Measurements from ENCODE around the gene UPK3B.
A peak's percentile ranks its signal among the peaks of the same experiment; 100 is the strongest.
"Not testable (repeated sequence)": the region's sequence is repeated elsewhere in the genome, so short reads cannot be mapped to it uniquely, and the experiment has no call there.

UPK3B gene

GRCh38 chr7:76492139-76492538 is 18.2 kb upstream of the UPK3B start:
- DNase-seq (ENCODE audit: low spot score): not testable (repeated sequence)

- DNase-seq (ENCODE audit: low spot score): not testable (repeated sequence)
Observed at GRCh38 chr7:76495717-76496116, 14.6 kb upstream of the UPK3B start.

GRCh38 chr7:76497918-76498582 is 12.3 kb upstream of the UPK3B start:
- DNase-seq (ENCODE audit: low spot score): not testable (repeated sequence)

- not testable (repeated sequence) for DNase-seq (ENCODE audit: low spot score)
Observed at GRCh38 chr7:76498583-76499200, 11.7 kb upstream of the UPK3B start.

- DNase-seq (ENCODE audit: low spot score): not testable (repeated sequence)
Observed at GRCh38 chr7:76499201-76499923, 11.0 kb upstream of the UPK3B start.

GRCh38 chr7:76499924-76500241 is 10.5 kb upstream of the UPK3B start:
- not testable (repeated sequence) for DNase-seq (ENCODE audit: low spot score)

GRCh38 chr7:76502224-76502623 is 8.1 kb upstream of the UPK3B start:
- DNase-seq (ENCODE audit: low spot score): not testable (repeated sequence)

- DNase-seq (ENCODE audit: low spot score): not testable (repeated sequence)
Observed at GRCh38 chr7:76502836-76503235, 7.5 kb upstream of the UPK3B start.

- DNase-seq (ENCODE audit: low spot score): not testable (repeated sequence)
Observed at GRCh38 chr7:76503244-76503643, 7.1 kb upstream of the UPK3B start.

GRCh38 chr7:76504351-76505167 is 5.8 kb upstream of the UPK3B start:
- not testable (repeated sequence) for DNase-seq (ENCODE audit: low spot score)

- no peak for DNase-seq (ENCODE audit: low spot score)
Observed at GRCh38 chr7:76505168-76506080, 4.9 kb upstream of the UPK3B start.

GRCh38 chr7:76506081-76506440 is 4.3 kb upstream of the UPK3B start:
- no peak for DNase-seq (ENCODE audit: low spot score)

GRCh38 chr7:76506643-76507042 is 3.7 kb upstream of the UPK3B start:
- DNase-seq (ENCODE audit: low spot score): not testable (repeated sequence)

GRCh38 chr7:76507723-76508406 is 2.5 kb upstream of the UPK3B start:
- no peak for DNase-seq (ENCODE audit: low spot score)

- DNase-seq (ENCODE audit: low spot score): not testable (repeated sequence)
Observed at GRCh38 chr7:76511200-76511910, 1.0 kb downstream of the UPK3B start.

GRCh38 chr7:76511911-76512885 is 1.8 kb downstream of the UPK3B start:
- DNase-seq (ENCODE audit: low spot score): not testable (repeated sequence)

- peak; percentile 54 for DNase-seq (ENCODE audit: low spot score)
Observed at GRCh38 chr7:76512941-76513816, 2.8 kb downstream of the UPK3B start.
